Stimulated activated CD8-positive, alpha-beta memory T cell treated with anti-CD3 and anti-CD28 coated beads, Interleukin-12 subunit alpha, Interleukin-12 subunit beta, amount 100 ng/mL, for 1 hour (primary cell): ENCODE data around the gene CSNK1G2.

ENCODE experiments used
- DNase-seq: peaks from one replicate; pipeline ENCODE4 v3.0.0-alpha.2; 2020; ENCODE audit warnings: low read depth

CSNK1G2 gene

GRCh38 chr19:2018752-2019151, 77.8 kb downstream of the CSNK1G2 start:
- no peak for DNase-seq

GRCh38 chr19:2021453-2022140, 80.6 kb downstream of the CSNK1G2 start:
- DNase-seq: no peak

- no peak for DNase-seq
Measured at GRCh38 chr19:2022289-2022688, 81.3 kb downstream of the CSNK1G2 start.

- DNase-seq: no peak
Measured at GRCh38 chr19:2026770-2027169, 85.8 kb downstream of the CSNK1G2 start.

- DNase-seq: no peak
Measured at GRCh38 chr19:2027361-2027760, 86.4 kb downstream of the CSNK1G2 start.
